H1 (cell line): ENCODE results near the gene GALNT18. TPM values are rescaled to one million over a fixed set of nuclear protein-coding genes. Genes with fewer than 3 reads are reported as not detected.

ENCODE experiments used
- CBX5 ChIP-seq: fragments of 300-800, 300-1000 bp; sonication (generic); IDR thresholded peaks from 2 replicates; pipeline ENCODE4 v1.7.1; 2016; ENCODE audit warnings: antibody characterized with exemption, low read length, low read depth
- CBX8 ChIP-seq: fragments of 300-800, 300-1000 bp; sonication (generic); IDR thresholded peaks from 2 replicates; pipeline ENCODE4 v1.7.1; 2016; ENCODE audit warnings: low read depth, low read length, borderline replicate concordance
- CEBPB ChIP-seq: IDR thresholded peaks from 2 replicates; pipeline ENCODE4 v1.6.1; 2012; ENCODE audit warnings: low read depth, low read length
- CREB1 ChIP-seq: IDR thresholded peaks from 2 replicates; pipeline ENCODE4 v1.6.1; 2012; ENCODE audit warnings: inconsistent platforms
- EGR1 ChIP-seq: IDR thresholded peaks from 2 replicates; pipeline ENCODE4 v1.6.1; 2011; ENCODE audit warnings: low read depth, low read length, borderline replicate concordance
- TAF7 ChIP-seq: optimal IDR thresholded peaks from 2 replicates; pipeline ENCODE3; 2011; ENCODE audit warnings: low read depth, mild to moderate bottlenecking, inconsistent platforms, low read length, moderate library complexity, borderline replicate concordance
- YY1 ChIP-seq: IDR thresholded peaks from 2 replicates; pipeline ENCODE4 v1.6.1; 2011; ENCODE audit warnings: low read depth, mild to moderate bottlenecking, low read length
- polyA plus RNA-seq, 7 experiments: library from polyadenylated mRNA; depleted of rRNA in 3 of 7; stranded (reverse) in 5 of 7; unstranded in 2 of 7; fragments of >200 nt in 5 of 7; fragments of 200-250 nt in 2 of 7; gene quantifications; 1 replicate in 5 of 7; 2 replicates in 1 of 7; 4 replicates in 1 of 7; pipeline versions ENCODE4 v1.2.1 to v1.2.3, GENCODE V29; 2011 to 2013; ENCODE audit warnings: missing spikeins in 2 of 7, mixed read lengths in 2 of 7
- total RNA-seq: library from RNA; stranded (reverse); fragmentation: NEBNext Ultra II Directional; extraction: Animal tissue kit (Norgen Biotek cat#: 25700); gene quantifications from 2 replicates; pipeline ENCODE4 v1.2.1, GENCODE V29; 2021

The GALNT18 gene
- total and polyA plus RNA-seq, 2 of the 8 experiments (the other 6 are each of a cell fraction or from before 2014, with no cell fraction given), result 6.0 to 9.4 TPM

GRCh38 chr11:11451501-11452005 lies 170.3 kb downstream of the GALNT18 start (continued):
- TF ChIP-seq TAF7 (no peak), CBX5 (no peak), CEBPB (no peak), YY1 (no peak), CBX8 (no peak), EGR1 (no peak), CREB1 (no peak)
